Esophagus muscularis mucosa (tissue), 2 donors: ENCODE measurements around the gene APOBEC2.

ENCODE experiments used
- EP300 ChIP-seq: sonication (generic); formaldehyde crosslinking; IDR thresholded peaks from one replicate; pipeline ENCODE4 v1.6.1; 2017; ENCODE audit warnings: antibody characterized with exemption
- POLR2A ChIP-seq: fragments of 450-650 bp; IDR thresholded peaks from one replicate; pipeline ENCODE4 v1.6.1; 2017; ENCODE audit warnings: antibody characterized with exemption, moderate library complexity, mild to moderate bottlenecking, low read depth

DNA sequence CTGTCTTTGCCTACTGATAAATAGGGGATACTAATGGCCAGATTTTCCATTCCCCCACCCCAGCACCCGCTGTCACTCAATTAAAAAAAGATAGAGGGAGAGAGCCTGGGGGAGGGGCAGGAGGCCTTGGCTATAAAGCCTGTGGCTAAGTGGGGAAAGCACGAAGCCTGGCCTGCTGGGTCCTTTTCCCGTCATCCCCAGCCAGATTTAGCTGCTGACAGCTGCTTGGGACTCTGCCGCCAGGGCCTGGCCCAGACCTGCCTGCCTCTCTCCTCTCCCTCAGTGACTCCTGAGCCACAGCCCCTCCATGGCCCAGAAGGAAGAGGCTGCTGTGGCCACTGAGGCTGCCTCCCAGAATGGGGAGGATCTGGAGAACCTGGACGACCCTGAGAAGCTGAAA is at the start of gene APOBEC2:
- TF ChIP-seq POLR2A = no peak
- TF ChIP-seq EP300 = no peak
